GM23338 (cell line): ENCODE results near the gene MYH13. TPM values are rescaled to one million over a fixed set of nuclear protein-coding genes. Genes with fewer than 3 reads are reported as not detected.

Experiments used
- ATAC-seq: fragments of 200-7000 bp; cut with Tn5 transposase; 3 replicates; pipeline ENCODE4 v1.9.1; 2020
- DNase-seq: peaks from one replicate; pipeline ENCODE4 v3.0.0-alpha.2; 2015; ENCODE audit warnings: low spot score
- H2AFZ ChIP-seq: fragments of 200-600 bp; sonication (generic); 2 replicates; pipeline ENCODE4 v1.8.0; 2016; ENCODE audit warnings: antibody characterized with exemption, mild to moderate bottlenecking, moderate library complexity
- H3F3A ChIP-seq: fragments of 200-600 bp; sonication (generic); replicated peaks from 2 replicates; pipeline ENCODE4 v1.8.0; 2017; ENCODE audit warnings: antibody characterized with exemption, mixed run types, low read depth
- H3K27ac ChIP-seq: fragments of 200-600 bp; sonication (generic); 2 replicates; pipeline ENCODE4 v1.6.1; 2016; ENCODE audit warnings: low read depth
- H3K27me3 ChIP-seq: fragments of 200-600 bp; sonication (generic); 2 replicates; pipeline ENCODE4 v1.8.0; 2016; ENCODE audit warnings: mild to moderate bottlenecking, mixed run types, moderate library complexity; ENCODE audit not compliant: insufficient read depth
- H3K36me3 ChIP-seq: fragments of 200-600 bp; sonication (generic); 2 replicates; pipeline ENCODE4 v1.8.0; 2016; ENCODE audit warnings: mild to moderate bottlenecking; ENCODE audit not compliant: insufficient read depth
- H3K4me1 ChIP-seq: fragments of 200-600 bp; sonication (generic); 2 replicates; pipeline ENCODE4 v1.8.0; 2016; ENCODE audit warnings: mild to moderate bottlenecking, moderate library complexity; ENCODE audit not compliant: insufficient read depth
- H3K4me2 ChIP-seq: fragments of 200-600 bp; sonication (generic); 2 replicates; pipeline ENCODE4 v1.7.1; 2017; ENCODE audit warnings: mixed run types
- H3K4me3 ChIP-seq: fragments of 200-600 bp; sonication (generic); 2 replicates; pipeline ENCODE4 v1.6.1; 2016; ENCODE audit warnings: mixed run types
- H3K79me2 ChIP-seq: fragments of 200-600 bp; sonication (generic); replicated peaks from 2 replicates; pipeline ENCODE4 v1.8.0; 2017; ENCODE audit warnings: mild to moderate bottlenecking; ENCODE audit not compliant: insufficient read depth
- H3K9me2 ChIP-seq: fragments of 200-600 bp; sonication (generic); 2 replicates; pipeline ENCODE4 v1.8.0; 2017; ENCODE audit not compliant: insufficient read depth
- H4K20me1 ChIP-seq: fragments of 200-600 bp; sonication (generic); replicated peaks from 2 replicates; pipeline ENCODE4 v1.8.0; 2017; ENCODE audit warnings: mild to moderate bottlenecking; ENCODE audit not compliant: insufficient read depth
- H3K27ac Mint-ChIP-seq: 2 replicates; pipeline ENCODE4 v1.8.0; 2020; ENCODE audit warnings: inconsistent platforms, mild to moderate bottlenecking, moderate library complexity, mixed read lengths
- H3K27me3 Mint-ChIP-seq: 3 replicates; pipeline ENCODE4 v1.8.0; 2022; ENCODE audit warnings: low read depth, mild to moderate bottlenecking, moderate library complexity, mixed read lengths, inconsistent platforms; ENCODE audit not compliant: insufficient read depth, poor library complexity
- H3K36me3 Mint-ChIP-seq: 3 replicates; pipeline ENCODE4 v1.8.0; 2021; ENCODE audit warnings: low read depth, mild to moderate bottlenecking, inconsistent platforms, moderate library complexity, mixed read lengths
- H3K4me1 Mint-ChIP-seq: 3 replicates; pipeline ENCODE4 v1.8.0; 2020; ENCODE audit warnings: mild to moderate bottlenecking, inconsistent platforms, mixed read lengths
- H3K4me3 Mint-ChIP-seq: 3 replicates; pipeline ENCODE4 v1.8.0; 2021; ENCODE audit warnings: moderate library complexity, mild to moderate bottlenecking, inconsistent platforms, mixed read lengths
- H3K9me3 Mint-ChIP-seq: 3 replicates; pipeline ENCODE4 v1.8.0; 2020; ENCODE audit warnings: moderate library complexity, mild to moderate bottlenecking, inconsistent platforms, mixed read lengths
- ETS1 ChIP-seq: IDR thresholded peaks from 2 replicates; pipeline ENCODE4 v1.6.1; 2016; ENCODE audit warnings: antibody characterized with exemption
- EZH2 ChIP-seq: fragments of 200-600 bp; sonication (generic); IDR thresholded peaks from one replicate; pipeline ENCODE4 v1.8.0; 2017; ENCODE audit warnings: antibody characterized with exemption, mild to moderate bottlenecking, low read depth; ENCODE audit not compliant: unreplicated experiment
- JUNB ChIP-seq: IDR thresholded peaks from one replicate; pipeline ENCODE4 v1.6.1; 2016; ENCODE audit warnings: antibody characterized with exemption; ENCODE audit not compliant: unreplicated experiment
- NANOG ChIP-seq: IDR thresholded peaks from 2 replicates; pipeline ENCODE4 v1.6.1; 2016; ENCODE audit warnings: antibody characterized with exemption, borderline replicate concordance
- POLR2AphosphoS5 ChIP-seq: IDR thresholded peaks from 2 replicates; pipeline ENCODE4 v1.6.1; 2016; ENCODE audit warnings: antibody characterized with exemption, low read depth
- REST ChIP-seq: IDR thresholded peaks from one replicate; pipeline ENCODE4 v1.6.1; 2018; ENCODE audit warnings: antibody characterized with exemption; ENCODE audit not compliant: unreplicated experiment
- ZNF114 ChIP-seq: fragments of 250-450 bp; sonication (Bioruptor Pico); IDR thresholded peaks from 2 replicates; pipeline ENCODE4 v1.5.0; 2020; ENCODE audit warnings: mild to moderate bottlenecking, moderate library complexity
- ZNF462 ChIP-seq: fragments of 250-450 bp; sonication (Bioruptor Pico); IDR thresholded peaks from 2 replicates; pipeline ENCODE4 v1.5.0; 2020; ENCODE audit warnings: mild to moderate bottlenecking, moderate library complexity
- polyA plus RNA-seq: library from polyadenylated mRNA; unstranded; fragments of >200 nt; fragmentation: Nextera tagmentation; extraction: Ambion mirVana; gene quantifications from 2 replicates; pipeline ENCODE4 v1.2.1, GENCODE V29; 2016
- total RNA-seq: library from RNA; depleted of rRNA; stranded (reverse); fragments of >200 nt; shearing (Covaris generic); gene quantifications from 2 replicates; pipeline ENCODE4 v1.2.3, GENCODE V29; 2014

The MYH13 gene
- total and polyA plus RNA-seq, 2 experiments from 2014 or later, result not detected

- no peak for TF ChIP-seq REST
Observed at GRCh38 chr17:10396524-10397163, 23.8 kb upstream of the MYH13 start (continued).

- Histone ChIP-seq H3K27me3 (no peaks in the 10 kb centered on the region), H3K79me2 (no peaks in the 10 kb centered on the region), H3K36me3 (no peaks in the 10 kb centered on the region), H3K4me3 (no peak overlapping the region), H3K4me2 (no peak overlapping the region), H3F3A (no peaks in the 10 kb centered on the region), H2AFZ (peak overlapping the region; percentile 63; the same call in 1 of the 2 replicates), H3K9me2 (no peaks in the 10 kb centered on the region; the same call in 1 of the 2 replicates), H4K20me1 (no peaks in the 10 kb centered on the region), H3K27ac (no peak overlapping the region), H3K4me1 (no peaks in the 10 kb centered on the region)
- ATAC-seq (no peak), DNase-seq (no peak)
- H3K9me3 Mint-ChIP-seq, result no peaks in the 10 kb centered on the region
- no peaks in the 10 kb centered on the region for H3K4me1 Mint-ChIP-seq
- H3K36me3 Mint-ChIP-seq, result no peaks in the 10 kb centered on the region
- H3K4me3 Mint-ChIP-seq, result no peak overlapping the region
- H3K27ac Mint-ChIP-seq, result no peak overlapping the region
- peaks cover 1% of the 10 kb centered on the region for H3K27me3 Mint-ChIP-seq
- no peak for TF ChIP-seq ETS1
Observed at GRCh38 chr17:10394201-10394887, 21.5 kb upstream of the MYH13 start.

- Mint-ChIP-seq H3K36me3 (no peaks in the 10 kb centered on the region), H3K4me3 (no peak overlapping the region), H3K9me3 (no peaks in the 10 kb centered on the region), H3K27ac (no peak overlapping the region), H3K27me3 (peaks cover 1% of the 10 kb centered on the region), H3K4me1 (no peaks in the 10 kb centered on the region)
- Histone ChIP-seq H3F3A (no peaks in the 10 kb centered on the region), H2AFZ (no peak overlapping the region), H3K9me2 (no peaks in the 10 kb centered on the region; the same call in 1 of the 2 replicates), H3K79me2 (no peaks in the 10 kb centered on the region), H3K27ac (no peak overlapping the region), H3K27me3 (no peaks in the 10 kb centered on the region), H3K4me2 (no peak overlapping the region), H3K36me3 (no peaks in the 10 kb centered on the region), H3K4me1 (no peaks in the 10 kb centered on the region), H4K20me1 (no peaks in the 10 kb centered on the region), H3K4me3 (no peak overlapping the region)
- DNase-seq, result no peak
- ATAC-seq, result no peak
- no peak for TF ChIP-seq EZH2
- TF ChIP-seq NANOG, result no peak
- TF ChIP-seq JUNB, result no peak
- TF ChIP-seq ZNF462, result no peak
- TF ChIP-seq ZNF114, result no peak
- no peak for TF ChIP-seq POLR2AphosphoS5
Observed at GRCh38 chr17:10392880-10393279, 20.1 kb upstream of the MYH13 start.
